Spleen (tissue), 7 donors: Measurements from ENCODE around the gene ABCG4.

Source experiments
- CTCF ChIP-seq, 11 experiments: fragments of 200-600 bp in 7 of 11; fragments of 450-650 bp in 4 of 11; sonication (generic) in 4 of 11; IDR thresholded peaks in 8 of 11; conservative IDR thresholded peaks in 3 of 11; 1 replicate in 7 of 11; 2 replicates in 4 of 11; pipeline versions ENCODE4 v1.4.0 to v1.8.0; 2016 to 2021; ENCODE audit warnings: antibody characterized with exemption in 11 of 11, inconsistent platforms in 4 of 11, mild to moderate bottlenecking in 1 of 11
- POLR2A ChIP-seq, 3 donors: fragments of 450-650 bp; IDR thresholded peaks; one replicate each; pipeline ENCODE4 v1.5.1; 2017; ENCODE audit warnings: antibody characterized with exemption in 3 of 3, mild to moderate bottlenecking in 1 of 3
- POLR2AphosphoS5 ChIP-seq, 3 donors: sonication (generic); formaldehyde crosslinking; IDR thresholded peaks; one replicate each; pipeline ENCODE4 v1.5.1; 2017; ENCODE audit warnings: antibody characterized with exemption in 3 of 3
- donor health status: DM: no; HTN: no; CAD: no; lungs with moderate emphysema.
- donor health status: DM: no; HTN: no; CAD: no.
- donor health status: DM: no; HTN: no; CAD: no.

GRCh38 chr11:119121811-119122124, 27.1 kb upstream of the ABCG4 start:
- TF ChIP-seq CTCF (IDR thresholded peaks at IDR 0.05 in 8 of 11, conservative IDR thresholded peaks at IDR 0.05 in 3 of 11) (no peak), POLR2A (IDR thresholded peaks at IDR 0.05) (no peak), POLR2AphosphoS5 (IDR thresholded peaks at IDR 0.05) (no peak)
